ENCODE results near the gene HOMER3. TPM values are rescaled to one million over a fixed set of nuclear protein-coding genes. Genes with fewer than 3 reads are reported as not detected.

HOMER3 gene
- total and polyA plus RNA-seq, 9 of the 15 experiments (the other 6 are each of a cell fraction or from before 2014, with no cell fraction given), result 1.3 to 5.1 (median 3.7) TPM; not detected in 2

DNA sequence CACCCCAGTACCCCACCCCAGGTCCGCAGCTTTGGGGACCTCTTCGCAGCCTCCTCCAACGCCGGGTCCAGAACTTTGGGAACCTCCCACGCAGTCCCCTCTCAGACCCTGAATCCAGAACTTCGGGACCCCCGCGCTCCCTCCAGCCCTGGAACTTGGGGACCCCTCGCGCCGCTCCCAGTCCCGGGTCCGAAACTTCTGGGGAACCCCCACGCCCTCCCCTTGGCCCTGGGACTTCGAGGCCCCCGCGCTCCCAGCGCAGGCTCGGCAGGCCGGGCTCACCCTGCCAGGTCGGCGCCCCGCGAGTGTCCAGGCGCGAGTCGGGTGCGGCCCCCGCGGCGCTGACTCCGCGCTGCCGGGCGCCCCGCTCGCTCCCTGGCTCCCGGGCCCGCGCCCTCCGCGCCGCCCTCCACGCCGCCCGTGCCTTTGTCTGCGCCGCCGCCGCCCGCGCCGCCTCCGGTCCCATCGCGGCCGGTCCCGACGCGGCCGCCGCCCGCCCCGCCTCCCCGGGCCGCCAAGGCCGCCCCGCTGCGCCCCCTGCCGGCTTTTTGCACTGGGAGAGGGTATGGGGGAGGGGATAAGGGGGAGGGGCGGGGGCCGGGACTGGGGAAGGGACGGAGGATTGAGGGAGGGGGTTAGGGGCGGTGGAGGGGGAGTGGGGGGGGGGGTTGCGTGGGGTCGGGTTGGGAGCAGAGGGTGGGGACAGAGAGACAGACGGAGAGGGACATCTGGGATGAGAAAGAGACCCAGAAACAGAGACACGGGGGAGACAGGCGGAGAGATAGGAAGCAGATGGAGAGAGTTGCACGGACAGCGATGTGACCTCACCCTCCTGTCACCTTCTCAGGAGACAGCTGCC, at the start of gene HOMER3 (continued):
- TF ChIP-seq, protein P1, sequence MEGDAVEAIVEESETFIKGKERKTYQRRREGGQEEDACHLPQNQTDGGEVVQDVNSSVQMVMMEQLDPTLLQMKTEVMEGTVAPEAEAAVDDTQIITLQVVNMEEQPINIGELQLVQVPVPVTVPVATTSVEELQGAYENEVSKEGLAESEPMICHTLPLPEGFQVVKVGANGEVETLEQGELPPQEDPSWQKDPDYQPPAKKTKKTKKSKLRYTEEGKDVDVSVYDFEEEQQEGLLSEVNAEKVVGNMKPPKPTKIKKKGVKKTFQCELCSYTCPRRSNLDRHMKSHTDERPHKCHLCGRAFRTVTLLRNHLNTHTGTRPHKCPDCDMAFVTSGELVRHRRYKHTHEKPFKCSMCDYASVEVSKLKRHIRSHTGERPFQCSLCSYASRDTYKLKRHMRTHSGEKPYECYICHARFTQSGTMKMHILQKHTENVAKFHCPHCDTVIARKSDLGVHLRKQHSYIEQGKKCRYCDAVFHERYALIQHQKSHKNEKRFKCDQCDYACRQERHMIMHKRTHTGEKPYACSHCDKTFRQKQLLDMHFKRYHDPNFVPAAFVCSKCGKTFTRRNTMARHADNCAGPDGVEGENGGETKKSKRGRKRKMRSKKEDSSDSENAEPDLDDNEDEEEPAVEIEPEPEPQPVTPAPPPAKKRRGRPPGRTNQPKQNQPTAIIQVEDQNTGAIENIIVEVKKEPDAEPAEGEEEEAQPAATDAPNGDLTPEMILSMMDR (IDR thresholded peaks at IDR 0.05 in 2 of 3, conservative IDR thresholded peaks at IDR 0.05 in 1 of 3; ENCODE audit: insufficient read depth in 2 of 3, low read depth in 1 of 3, low read length in 3 of 3), result peak in 2 of 3 experiments; percentile 34 to 63; a peak in 4 of 6 replicates
- TF ChIP-seq, protein P2, sequence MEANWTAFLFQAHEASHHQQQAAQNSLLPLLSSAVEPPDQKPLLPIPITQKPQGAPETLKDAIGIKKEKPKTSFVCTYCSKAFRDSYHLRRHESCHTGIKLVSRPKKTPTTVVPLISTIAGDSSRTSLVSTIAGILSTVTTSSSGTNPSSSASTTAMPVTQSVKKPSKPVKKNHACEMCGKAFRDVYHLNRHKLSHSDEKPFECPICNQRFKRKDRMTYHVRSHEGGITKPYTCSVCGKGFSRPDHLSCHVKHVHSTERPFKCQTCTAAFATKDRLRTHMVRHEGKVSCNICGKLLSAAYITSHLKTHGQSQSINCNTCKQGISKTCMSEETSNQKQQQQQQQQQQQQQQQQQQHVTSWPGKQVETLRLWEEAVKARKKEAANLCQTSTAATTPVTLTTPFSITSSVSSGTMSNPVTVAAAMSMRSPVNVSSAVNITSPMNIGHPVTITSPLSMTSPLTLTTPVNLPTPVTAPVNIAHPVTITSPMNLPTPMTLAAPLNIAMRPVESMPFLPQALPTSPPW (CRISPR knock-in tag; IDR thresholded peaks at IDR 0.05), result peak; percentile 98
- TF ChIP-seq HNRNPK (IDR thresholded peaks at IDR 0.05; ENCODE audit: low read depth, low read length, poor library complexity, severe bottlenecking) (no peak), TAF7 (tag; IDR thresholded peaks at IDR 0.05) (no peak), E2F3 (CRISPR knock-in tag; IDR thresholded peaks at IDR 0.05) (no peak), EWSR1 (IDR thresholded peaks at IDR 0.05; ENCODE audit: borderline replicate concordance, low read depth, partially characterized antibody) (no peak)
- TF ChIP-seq, protein P3, sequence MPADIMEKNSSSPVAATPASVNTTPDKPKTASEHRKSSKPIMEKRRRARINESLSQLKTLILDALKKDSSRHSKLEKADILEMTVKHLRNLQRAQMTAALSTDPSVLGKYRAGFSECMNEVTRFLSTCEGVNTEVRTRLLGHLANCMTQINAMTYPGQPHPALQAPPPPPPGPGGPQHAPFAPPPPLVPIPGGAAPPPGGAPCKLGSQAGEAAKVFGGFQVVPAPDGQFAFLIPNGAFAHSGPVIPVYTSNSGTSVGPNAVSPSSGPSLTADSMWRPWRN (IDR thresholded peaks at IDR 0.05; ENCODE audit: low read depth), result no peak
